Neural cell (in vitro differentiated cells): ENCODE data around the gene GABRD.

Experiments
- RAD21 ChIP-seq: fragments of 450-650 bp; conservative IDR thresholded peaks from 2 replicates; pipeline ENCODE4 v1.6.1; 2014; ENCODE audit warnings: antibody characterized with exemption, mild to moderate bottlenecking, moderate library complexity
- REST ChIP-seq: IDR thresholded peaks from 2 replicates; pipeline ENCODE4 v1.6.1; 2012; ENCODE audit warnings: borderline replicate concordance

- TF ChIP-seq REST (no peak), RAD21 (no peak)
Observed at GRCh38 chr1:2052756-2053155, 33.6 kb downstream of the GABRD start.
